HepG2 (cell line): ENCODE results near the gene FAM118B. TPM values are rescaled to one million over a fixed set of nuclear protein-coding genes. Genes with fewer than 3 reads are reported as not detected.

ENCODE experiments used
- ARNT2 ChIP-seq: sonication (generic); formaldehyde crosslinking; IDR thresholded peaks from 2 replicates; pipeline ENCODE4 v1.8.0; 2022; ENCODE audit warnings: mild to moderate bottlenecking, low read depth, missing genetic modification reagents, moderate library complexity
- CBFB ChIP-seq: sonication (generic); formaldehyde crosslinking; IDR thresholded peaks from 2 replicates; pipeline ENCODE4 v1.4.0; 2020; ENCODE audit warnings: missing genetic modification reagents
- FOXK1 ChIP-seq: sonication (generic); formaldehyde crosslinking; IDR thresholded peaks from 2 replicates; pipeline ENCODE4 v1.4.0; 2020; ENCODE audit warnings: low read depth, missing genetic modification reagents, borderline replicate concordance
- JUNB ChIP-seq: sonication (generic); formaldehyde crosslinking; IDR thresholded peaks from 2 replicates; pipeline ENCODE4 v1.8.0; 2022; ENCODE audit warnings: missing genetic modification reagents, mild to moderate bottlenecking, borderline replicate concordance
- NFE2L2 ChIP-seq: fragments of 150-350 bp; IDR thresholded peaks from 2 replicates; pipeline ENCODE4 v1.6.1; 2014; ENCODE audit warnings: low read length
- SMAD9 ChIP-seq: sonication (generic); formaldehyde crosslinking; IDR thresholded peaks from 2 replicates; pipeline ENCODE4 v1.5.1; 2020; ENCODE audit warnings: mild to moderate bottlenecking, missing genetic modification reagents
- ZNF260 ChIP-seq: sonication (generic); formaldehyde crosslinking; IDR thresholded peaks from 2 replicates; pipeline ENCODE4 v1.4.0; 2020; ENCODE audit warnings: missing genetic modification reagents, low read depth, mild to moderate bottlenecking, borderline replicate concordance
- ZNF296 ChIP-seq: sonication (generic); formaldehyde crosslinking; conservative IDR thresholded peaks from 2 replicates; pipeline ENCODE4 v1.5.0; 2020; ENCODE audit warnings: mild to moderate bottlenecking, missing genetic modification reagents
- ZNF75D ChIP-seq: sonication (generic); formaldehyde crosslinking; IDR thresholded peaks from 2 replicates; pipeline ENCODE4 v1.8.1; 2023; ENCODE audit warnings: missing genetic modification reagents, mild to moderate bottlenecking, borderline replicate concordance
- polyA plus RNA-seq, 8 experiments: library from polyadenylated mRNA; depleted of rRNA in 3 of 8; stranded (reverse) in 7 of 8; unstranded in 1 of 8; fragments of >200 nt; fragmentation: Illumina TruSeq in 4 of 8; extraction: Trizol in 4 of 8; gene quantifications; 2 replicates each; pipeline versions ENCODE4 v1.2.1 to v1.2.3, GENCODE V29; 2011 to 2016; ENCODE audit warnings: low read depth in 4 of 8, missing spikeins in 1 of 8, mixed read lengths in 1 of 8; ENCODE audit not compliant: insufficient read depth in 1 of 8
- total RNA-seq, 5 experiments: library from RNA; depleted of rRNA; stranded (reverse); fragments of >200 nt; fragmentation: Illumina TruSeq; extraction: Trizol; gene quantifications; 2 replicates each; pipeline ENCODE4 v1.2.3, GENCODE V29; 2016; ENCODE audit warnings: low read depth in 1 of 5
- TF ChIP-seq, protein P1 (sequence below): sonication (generic); formaldehyde crosslinking; IDR thresholded peaks from 2 replicates; pipeline ENCODE4 v1.5.1; 2020; ENCODE audit warnings: mild to moderate bottlenecking, missing genetic modification reagents
- TF ChIP-seq, protein P2 (sequence below): sonication (generic); formaldehyde crosslinking; IDR thresholded peaks from 2 replicates; pipeline ENCODE4 v1.5.0; 2020; ENCODE audit warnings: mild to moderate bottlenecking, missing genetic modification reagents, borderline replicate concordance
- TF ChIP-seq, protein P3 (sequence below): sonication (generic); formaldehyde crosslinking; IDR thresholded peaks from 2 replicates; pipeline ENCODE4 v1.9.0; 2022; ENCODE audit warnings: missing genetic modification reagents, mild to moderate bottlenecking, borderline replicate concordance
- TF ChIP-seq, protein P4 (sequence below): sonication (generic); formaldehyde crosslinking; IDR thresholded peaks from 2 replicates; pipeline ENCODE4 v1.5.0; 2020; ENCODE audit warnings: missing genetic modification reagents
- TF ChIP-seq, protein P5 (sequence below): sonication (generic); formaldehyde crosslinking; IDR thresholded peaks from 2 replicates; pipeline ENCODE4 v1.5.0; 2020; ENCODE audit warnings: missing genetic modification reagents
- TF ChIP-seq, protein P6 (sequence below): sonication (generic); formaldehyde crosslinking; IDR thresholded peaks from 2 replicates; pipeline ENCODE4 v1.5.0; 2020; ENCODE audit warnings: missing genetic modification reagents

FAM118B gene
- total and polyA plus RNA-seq, 2 of the 13 experiments (the other 11 are each of a cell fraction or from before 2014, with no cell fraction given), result 10.2 to 25.7 TPM

DNA sequence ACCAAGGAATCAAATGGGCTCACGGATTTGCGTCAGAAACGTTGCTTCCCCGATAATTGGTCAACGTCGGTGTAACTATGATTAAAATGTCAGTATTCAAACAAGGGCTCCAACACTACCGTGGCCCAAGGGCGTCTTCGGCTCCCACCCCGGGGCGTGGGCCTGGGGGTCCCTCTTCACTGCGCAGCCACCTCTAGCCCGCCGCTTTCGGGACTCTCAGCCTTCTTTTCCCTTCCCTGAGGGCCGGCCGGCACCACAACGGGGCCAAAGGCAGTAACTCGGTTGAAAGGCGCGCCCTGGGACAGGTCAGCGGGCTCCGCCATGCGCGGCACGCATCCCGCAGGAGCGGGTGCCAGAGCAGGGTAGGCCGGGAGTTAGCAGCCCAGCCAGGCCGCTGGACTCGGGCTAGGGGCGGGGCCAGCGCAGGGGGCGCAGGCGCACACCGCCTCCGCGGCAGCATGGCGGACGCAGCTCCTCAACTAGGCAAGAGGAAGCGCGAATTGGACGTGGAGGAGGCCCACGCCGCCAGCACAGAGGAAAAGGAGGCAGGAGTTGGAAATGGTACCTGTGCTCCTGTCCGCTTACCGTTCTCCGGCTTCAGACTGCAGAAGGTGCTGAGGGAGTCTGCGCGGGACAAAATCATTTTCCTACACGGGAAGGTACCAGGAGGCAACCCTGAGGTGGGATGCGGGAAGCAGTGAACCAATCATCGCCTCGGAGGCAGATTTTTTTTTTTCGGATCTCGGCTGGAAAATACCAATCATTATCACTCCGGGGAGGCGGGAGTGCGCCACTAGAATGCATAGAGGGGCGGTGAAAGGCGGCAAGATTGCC, 92.3 kb downstream of the FAM118B start, which contains the start of gene DCPS (continued):
- TF ChIP-seq, protein P1, sequence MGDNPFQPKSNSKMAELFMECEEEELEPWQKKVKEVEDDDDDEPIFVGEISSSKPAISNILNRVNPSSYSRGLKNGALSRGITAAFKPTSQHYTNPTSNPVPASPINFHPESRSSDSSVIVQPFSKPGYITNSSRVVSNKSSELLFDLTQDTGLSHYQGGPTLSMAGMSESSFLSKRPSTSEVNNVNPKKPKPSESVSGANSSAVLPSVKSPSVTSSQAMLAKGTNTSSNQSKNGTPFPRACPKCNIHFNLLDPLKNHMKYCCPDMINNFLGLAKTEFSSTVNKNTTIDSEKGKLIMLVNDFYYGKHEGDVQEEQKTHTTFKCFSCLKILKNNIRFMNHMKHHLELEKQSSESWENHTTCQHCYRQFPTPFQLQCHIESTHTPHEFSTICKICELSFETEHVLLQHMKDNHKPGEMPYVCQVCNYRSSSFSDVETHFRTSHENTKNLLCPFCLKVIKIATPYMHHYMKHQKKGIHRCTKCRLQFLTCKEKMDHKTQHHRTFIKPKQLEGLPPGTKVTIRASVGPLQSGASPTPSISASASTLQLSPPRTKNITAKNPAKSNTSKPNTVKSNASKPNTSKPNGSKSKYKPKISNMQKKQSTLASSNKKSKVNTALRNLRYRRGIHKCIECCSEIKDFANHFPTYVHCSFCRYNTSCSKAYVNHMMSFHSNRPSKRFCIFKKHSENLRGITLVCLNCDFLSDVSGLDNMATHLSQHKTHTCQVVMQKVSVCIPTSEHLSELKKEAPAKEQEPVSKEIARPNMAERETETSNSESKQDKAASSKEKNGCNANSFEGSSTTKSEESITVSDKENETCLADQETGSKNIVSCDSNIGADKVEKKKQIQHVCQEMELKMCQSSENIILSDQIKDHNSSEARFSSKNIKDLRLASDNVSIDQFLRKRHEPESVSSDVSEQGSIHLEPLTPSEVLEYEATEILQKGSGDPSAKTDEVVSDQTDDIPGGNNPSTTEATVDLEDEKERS, result peak; percentile 41; the same call in 1 of the 2 replicates
- TF ChIP-seq, protein P2, sequence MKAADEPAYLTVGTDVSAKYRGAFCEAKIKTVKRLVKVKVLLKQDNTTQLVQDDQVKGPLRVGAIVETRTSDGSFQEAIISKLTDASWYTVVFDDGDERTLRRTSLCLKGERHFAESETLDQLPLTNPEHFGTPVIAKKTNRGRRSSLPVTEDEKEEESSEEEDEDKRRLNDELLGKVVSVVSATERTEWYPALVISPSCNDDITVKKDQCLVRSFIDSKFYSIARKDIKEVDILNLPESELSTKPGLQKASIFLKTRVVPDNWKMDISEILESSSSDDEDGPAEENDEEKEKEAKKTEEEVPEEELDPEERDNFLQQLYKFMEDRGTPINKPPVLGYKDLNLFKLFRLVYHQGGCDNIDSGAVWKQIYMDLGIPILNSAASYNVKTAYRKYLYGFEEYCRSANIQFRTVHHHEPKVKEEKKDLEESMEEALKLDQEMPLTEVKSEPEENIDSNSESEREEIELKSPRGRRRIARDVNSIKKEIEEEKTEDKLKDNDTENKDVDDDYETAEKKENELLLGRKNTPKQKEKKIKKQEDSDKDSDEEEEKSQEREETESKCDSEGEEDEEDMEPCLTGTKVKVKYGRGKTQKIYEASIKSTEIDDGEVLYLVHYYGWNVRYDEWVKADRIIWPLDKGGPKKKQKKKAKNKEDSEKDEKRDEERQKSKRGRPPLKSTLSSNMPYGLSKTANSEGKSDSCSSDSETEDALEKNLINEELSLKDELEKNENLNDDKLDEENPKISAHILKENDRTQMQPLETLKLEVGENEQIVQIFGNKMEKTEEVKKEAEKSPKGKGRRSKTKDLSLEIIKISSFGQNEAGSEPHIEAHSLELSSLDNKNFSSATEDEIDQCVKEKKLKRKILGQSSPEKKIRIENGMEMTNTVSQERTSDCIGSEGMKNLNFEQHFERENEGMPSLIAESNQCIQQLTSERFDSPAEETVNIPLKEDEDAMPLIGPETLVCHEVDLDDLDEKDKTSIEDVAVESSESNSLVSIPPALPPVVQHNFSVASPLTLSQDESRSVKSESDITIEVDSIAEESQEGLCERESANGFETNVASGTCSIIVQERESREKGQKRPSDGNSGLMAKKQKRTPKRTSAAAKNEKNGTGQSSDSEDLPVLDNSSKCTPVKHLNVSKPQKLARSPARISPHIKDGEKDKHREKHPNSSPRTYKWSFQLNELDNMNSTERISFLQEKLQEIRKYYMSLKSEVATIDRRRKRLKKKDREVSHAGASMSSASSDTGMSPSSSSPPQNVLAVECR (CRISPR knock-in tag), result peak; percentile 92
- TF ChIP-seq ZNF260 (CRISPR knock-in tag), result no peak
- peak; percentile 67; the same call in 1 of the 2 replicates for TF ChIP-seq CBFB (CRISPR knock-in tag)
- TF ChIP-seq ZNF296 (CRISPR knock-in tag), result peak; percentile 55; the same call in 1 of the 2 replicates
- no peak for TF ChIP-seq ZNF75D (CRISPR knock-in tag)
- TF ChIP-seq, protein P3, sequence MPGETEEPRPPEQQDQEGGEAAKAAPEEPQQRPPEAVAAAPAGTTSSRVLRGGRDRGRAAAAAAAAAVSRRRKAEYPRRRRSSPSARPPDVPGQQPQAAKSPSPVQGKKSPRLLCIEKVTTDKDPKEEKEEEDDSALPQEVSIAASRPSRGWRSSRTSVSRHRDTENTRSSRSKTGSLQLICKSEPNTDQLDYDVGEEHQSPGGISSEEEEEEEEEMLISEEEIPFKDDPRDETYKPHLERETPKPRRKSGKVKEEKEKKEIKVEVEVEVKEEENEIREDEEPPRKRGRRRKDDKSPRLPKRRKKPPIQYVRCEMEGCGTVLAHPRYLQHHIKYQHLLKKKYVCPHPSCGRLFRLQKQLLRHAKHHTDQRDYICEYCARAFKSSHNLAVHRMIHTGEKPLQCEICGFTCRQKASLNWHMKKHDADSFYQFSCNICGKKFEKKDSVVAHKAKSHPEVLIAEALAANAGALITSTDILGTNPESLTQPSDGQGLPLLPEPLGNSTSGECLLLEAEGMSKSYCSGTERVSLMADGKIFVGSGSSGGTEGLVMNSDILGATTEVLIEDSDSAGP (CRISPR knock-in tag), result peak; percentile 90
- TF ChIP-seq JUNB (CRISPR knock-in tag), result no peak
- TF ChIP-seq, protein P4, sequence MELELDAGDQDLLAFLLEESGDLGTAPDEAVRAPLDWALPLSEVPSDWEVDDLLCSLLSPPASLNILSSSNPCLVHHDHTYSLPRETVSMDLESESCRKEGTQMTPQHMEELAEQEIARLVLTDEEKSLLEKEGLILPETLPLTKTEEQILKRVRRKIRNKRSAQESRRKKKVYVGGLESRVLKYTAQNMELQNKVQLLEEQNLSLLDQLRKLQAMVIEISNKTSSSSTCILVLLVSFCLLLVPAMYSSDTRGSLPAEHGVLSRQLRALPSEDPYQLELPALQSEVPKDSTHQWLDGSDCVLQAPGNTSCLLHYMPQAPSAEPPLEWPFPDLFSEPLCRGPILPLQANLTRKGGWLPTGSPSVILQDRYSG (CRISPR knock-in tag), result no peak; the same call in 1 of the 2 replicates
- TF ChIP-seq ARNT2 (CRISPR knock-in tag), result peak; percentile 84
- TF ChIP-seq FOXK1 (CRISPR knock-in tag), result peak; percentile 76
- TF ChIP-seq, protein P5, sequence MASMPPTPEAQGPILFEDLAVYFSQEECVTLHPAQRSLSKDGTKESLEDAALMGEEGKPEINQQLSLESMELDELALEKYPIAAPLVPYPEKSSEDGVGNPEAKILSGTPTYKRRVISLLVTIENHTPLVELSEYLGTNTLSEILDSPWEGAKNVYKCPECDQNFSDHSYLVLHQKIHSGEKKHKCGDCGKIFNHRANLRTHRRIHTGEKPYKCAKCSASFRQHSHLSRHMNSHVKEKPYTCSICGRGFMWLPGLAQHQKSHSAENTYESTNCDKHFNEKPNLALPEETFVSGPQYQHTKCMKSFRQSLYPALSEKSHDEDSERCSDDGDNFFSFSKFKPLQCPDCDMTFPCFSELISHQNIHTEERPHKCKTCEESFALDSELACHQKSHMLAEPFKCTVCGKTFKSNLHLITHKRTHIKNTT, result no peak
- TF ChIP-seq, protein P6, sequence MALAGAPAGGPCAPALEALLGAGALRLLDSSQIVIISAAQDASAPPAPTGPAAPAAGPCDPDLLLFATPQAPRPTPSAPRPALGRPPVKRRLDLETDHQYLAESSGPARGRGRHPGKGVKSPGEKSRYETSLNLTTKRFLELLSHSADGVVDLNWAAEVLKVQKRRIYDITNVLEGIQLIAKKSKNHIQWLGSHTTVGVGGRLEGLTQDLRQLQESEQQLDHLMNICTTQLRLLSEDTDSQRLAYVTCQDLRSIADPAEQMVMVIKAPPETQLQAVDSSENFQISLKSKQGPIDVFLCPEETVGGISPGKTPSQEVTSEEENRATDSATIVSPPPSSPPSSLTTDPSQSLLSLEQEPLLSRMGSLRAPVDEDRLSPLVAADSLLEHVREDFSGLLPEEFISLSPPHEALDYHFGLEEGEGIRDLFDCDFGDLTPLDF (CRISPR knock-in tag), result peak; percentile 45; the same call in 1 of the 2 replicates
- no peak for TF ChIP-seq SMAD9
- TF ChIP-seq NFE2L2, result no peak
